ENCODE results near the gene AVPR2. TPM values are rescaled to one million over a fixed set of nuclear protein-coding genes. Genes with fewer than 3 reads are reported as not detected.

Gene AVPR2
- total and polyA plus RNA-seq, 5 donors = 1.6 to 4.1 (median 2.7) TPM

DNA sequence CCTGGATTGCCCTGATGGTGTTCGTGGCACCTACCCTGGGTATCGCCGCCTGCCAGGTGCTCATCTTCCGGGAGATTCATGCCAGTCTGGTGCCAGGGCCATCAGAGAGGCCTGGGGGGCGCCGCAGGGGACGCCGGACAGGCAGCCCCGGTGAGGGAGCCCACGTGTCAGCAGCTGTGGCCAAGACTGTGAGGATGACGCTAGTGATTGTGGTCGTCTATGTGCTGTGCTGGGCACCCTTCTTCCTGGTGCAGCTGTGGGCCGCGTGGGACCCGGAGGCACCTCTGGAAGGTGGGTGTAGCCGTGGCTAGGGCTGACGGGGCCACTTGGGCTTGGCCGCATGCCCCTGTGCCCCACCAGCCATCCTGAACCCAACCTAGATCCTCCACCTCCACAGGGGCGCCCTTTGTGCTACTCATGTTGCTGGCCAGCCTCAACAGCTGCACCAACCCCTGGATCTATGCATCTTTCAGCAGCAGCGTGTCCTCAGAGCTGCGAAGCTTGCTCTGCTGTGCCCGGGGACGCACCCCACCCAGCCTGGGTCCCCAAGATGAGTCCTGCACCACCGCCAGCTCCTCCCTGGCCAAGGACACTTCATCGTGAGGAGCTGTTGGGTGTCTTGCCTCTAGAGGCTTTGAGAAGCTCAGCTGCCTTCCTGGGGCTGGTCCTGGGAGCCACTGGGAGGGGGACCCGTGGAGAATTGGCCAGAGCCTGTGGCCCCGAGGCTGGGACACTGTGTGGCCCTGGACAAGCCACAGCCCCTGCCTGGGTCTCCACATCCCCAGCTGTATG lies 1.8 kb downstream of the AVPR2 start:
- H3K4me3 ChIP-seq (ENCODE audit: low read length) = no peak overlapping the region
- no peak for ATAC-seq
- intact Hi-C loops (cut with DNase I) = loop anchor here in 1 of 4 donors (10.0 kb wide), 1 partner anchor 102 kb away; no protein-coding TSS in a partner anchor

DNA sequence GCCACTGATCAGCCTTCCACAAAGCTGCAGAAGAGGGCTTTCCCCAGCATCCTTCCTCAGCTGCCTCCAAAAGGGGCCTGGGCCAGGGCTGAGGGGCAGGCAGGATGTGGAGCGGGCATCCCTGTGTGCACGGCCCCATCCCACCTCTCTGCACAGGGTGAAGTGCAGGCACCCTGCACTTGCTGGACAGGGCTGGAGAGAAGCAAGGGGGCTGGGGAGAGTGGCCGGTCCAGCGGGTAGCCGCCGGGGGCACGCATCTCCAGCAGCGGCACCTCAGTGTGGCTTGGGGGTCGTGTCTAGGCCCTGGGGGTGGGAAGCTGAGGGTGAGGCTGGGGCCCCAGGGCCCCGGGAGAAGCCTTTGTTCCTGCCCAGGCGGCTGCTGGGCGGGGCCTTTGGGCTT lies 3.0 kb downstream of the AVPR2 start:
- H3K4me3 ChIP-seq (ENCODE audit: low read length) = no peak overlapping the region
- no peaks in the 10 kb centered on the region for H3K9me3 ChIP-seq (ENCODE audit: control insufficient read depth, low read length)
- intact Hi-C loops (cut with DNase I) = loop anchor here in 1 of 4 donors (10.0 kb wide), 1 partner anchor 103 kb away; no protein-coding TSS in a partner anchor
- ATAC-seq (no peak), DNase-seq (peak in 1 of 3 donors; percentile 55)
- H3K27me3 ChIP-seq (ENCODE audit: control insufficient read depth, insufficient read depth) = no peaks in the 10 kb centered on the region
- WGBS = 80% methylated on average over 12 of the region's 12 CpGs
- no peak overlapping the region for H3K27ac ChIP-seq (ENCODE audit: low read length)
- no peaks in the 10 kb centered on the region for H3K4me1 ChIP-seq (ENCODE audit: control insufficient read depth, insufficient read depth, low read length)

More for the DNA sequence above, 1.8 kb downstream of the AVPR2 start:
- Histone ChIP-seq H3K27me3 (ENCODE audit: control insufficient read depth, insufficient read depth) (no peaks in the 10 kb centered on the region), H3K9me3 (ENCODE audit: control insufficient read depth, low read length) (no peaks in the 10 kb centered on the region), H3K27ac (ENCODE audit: low read length) (no peak overlapping the region), H3K4me1 (ENCODE audit: control insufficient read depth, insufficient read depth, low read length) (no peaks in the 10 kb centered on the region)
- DNase-seq = no peak
- WGBS = 84% methylated on average over 27 of the region's 27 CpGs

DNA sequence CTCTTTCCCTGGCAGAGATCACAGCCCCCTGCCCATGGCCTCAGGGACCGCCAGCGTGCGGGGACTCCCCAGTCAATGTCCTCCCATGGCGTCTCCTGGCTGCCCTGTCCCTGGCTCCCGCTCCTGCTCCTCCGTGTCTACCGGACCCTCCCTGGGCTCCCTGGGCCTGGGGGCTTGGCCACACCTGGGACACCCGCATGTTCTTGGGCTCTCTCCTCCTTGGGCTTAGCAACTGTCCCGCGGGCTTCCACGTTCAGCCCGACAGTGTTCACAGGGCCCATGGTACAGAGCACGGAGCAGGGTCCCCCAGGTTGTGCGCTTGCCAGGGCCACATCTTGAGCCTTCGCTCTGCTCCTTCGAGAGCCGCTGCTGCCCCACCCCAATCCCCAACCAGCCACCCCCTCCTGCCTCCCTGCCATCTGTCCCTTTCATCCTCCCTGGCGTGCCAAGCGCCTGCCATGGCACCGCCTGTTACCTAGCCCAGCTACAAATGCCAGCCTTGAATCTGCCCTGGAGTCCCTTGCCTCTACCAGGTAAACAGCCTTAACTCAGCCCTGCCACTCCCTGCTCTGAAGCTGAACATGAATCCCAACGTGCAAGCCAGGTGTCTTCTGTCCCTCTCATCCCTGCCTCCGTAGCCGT lies 3.9 kb downstream of the AVPR2 start:
- H3K27me3 ChIP-seq (ENCODE audit: control insufficient read depth, insufficient read depth) = no peaks in the 10 kb centered on the region
- no peak overlapping the region for H3K27ac ChIP-seq (ENCODE audit: low read length)
- intact Hi-C loops (cut with DNase I) = loop anchor here in 1 of 4 donors (10.0 kb wide), 1 partner anchor 104 kb away; no protein-coding TSS in a partner anchor
- no peak overlapping the region for H3K4me3 ChIP-seq (ENCODE audit: low read length)
- WGBS = 93% methylated on average over 23 of the region's 23 CpGs
- no peaks in the 10 kb centered on the region for H3K9me3 ChIP-seq (ENCODE audit: control insufficient read depth, low read length)
- DNase-seq (no peak), ATAC-seq (no peak)
- H3K4me1 ChIP-seq (ENCODE audit: control insufficient read depth, insufficient read depth, low read length) = no peaks in the 10 kb centered on the region

DNA sequence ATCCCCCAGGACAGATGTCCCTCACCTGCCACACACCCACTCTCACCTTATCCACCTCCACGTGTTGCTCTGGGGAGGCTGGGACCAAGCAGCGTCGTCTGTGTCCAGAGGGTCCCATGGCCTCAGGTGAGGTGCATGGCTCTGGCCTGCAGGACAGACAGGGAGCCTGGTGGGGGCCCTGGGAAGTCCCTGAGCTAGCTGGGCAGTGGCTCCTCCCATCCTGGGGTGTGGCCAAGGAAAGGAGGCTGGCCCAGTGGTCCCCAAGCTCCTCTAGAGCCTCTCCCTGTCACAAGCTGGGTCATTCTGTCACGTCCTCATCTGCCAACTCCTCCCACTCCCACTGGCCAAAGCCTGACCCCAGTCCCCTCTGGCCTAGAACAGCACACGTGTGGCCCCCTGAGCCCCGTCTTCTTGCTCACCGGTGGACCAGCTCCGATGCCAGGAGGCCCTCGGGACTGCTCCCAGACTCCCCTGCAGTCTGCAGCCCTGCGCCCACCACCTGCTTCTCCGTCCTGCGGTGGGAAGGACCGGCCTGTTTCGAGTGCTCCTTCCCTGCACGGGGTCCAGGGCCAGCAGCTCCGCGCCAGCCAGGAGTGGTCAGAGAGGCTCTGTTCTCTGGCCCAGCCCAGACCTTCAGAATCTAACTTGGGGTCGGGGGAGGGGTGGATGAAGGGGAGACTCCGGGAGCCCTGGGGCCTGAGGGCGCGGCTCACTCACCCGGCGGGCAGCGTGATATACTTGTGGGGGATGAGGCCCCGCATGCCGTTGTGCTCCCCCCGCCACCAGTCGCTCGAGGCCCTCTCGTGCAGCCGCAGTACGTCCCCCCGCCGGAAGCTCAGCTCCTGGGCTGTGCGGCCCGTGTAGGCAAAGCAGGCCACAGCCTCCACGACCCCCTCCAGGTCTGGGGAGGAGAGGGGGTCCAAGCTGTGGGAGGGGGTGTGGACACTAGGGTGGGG lies 4.8 kb downstream of the AVPR2 start:
- Histone ChIP-seq H3K27ac (ENCODE audit: low read length) (no peak overlapping the region), H3K9me3 (ENCODE audit: control insufficient read depth, low read length) (no peaks in the 10 kb centered on the region), H3K27me3 (ENCODE audit: control insufficient read depth, insufficient read depth) (no peaks in the 10 kb centered on the region), H3K4me1 (ENCODE audit: control insufficient read depth, insufficient read depth, low read length) (no peaks in the 10 kb centered on the region), H3K4me3 (ENCODE audit: low read length) (no peak overlapping the region)
- DNase-seq (peak in 1 of 3 donors; percentile 61), ATAC-seq (peak in 1 of 2 donors; percentile 40)
- WGBS = 61% methylated on average over 36 of the region's 37 CpGs
- intact Hi-C loops (cut with DNase I) = loop anchor here in 1 of 4 donors (10.0 kb wide), 1 partner anchor 105 kb away; no protein-coding TSS in a partner anchor

DNA sequence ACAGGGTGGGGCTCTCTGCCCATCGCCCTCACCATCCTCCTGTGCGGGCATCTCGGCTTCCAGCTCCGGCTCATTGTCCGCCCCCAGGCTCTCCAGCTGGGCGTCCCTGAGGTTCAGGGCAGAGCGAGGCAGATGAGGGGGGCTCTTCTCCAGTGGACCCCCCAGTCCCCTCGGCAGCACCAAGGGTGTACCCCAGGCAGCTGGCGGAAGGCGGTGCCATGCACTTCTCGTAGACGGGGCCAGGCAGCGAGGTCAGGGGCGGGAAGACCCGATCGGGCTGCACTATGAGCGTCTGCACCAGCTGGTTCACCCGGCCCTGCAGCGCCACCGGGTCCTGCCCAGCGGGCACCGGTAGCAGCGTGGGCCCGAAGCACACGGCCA lies 5.5 kb downstream of the AVPR2 start:
- Histone ChIP-seq H3K27me3 (ENCODE audit: control insufficient read depth, insufficient read depth) (no peaks in the 10 kb centered on the region), H3K4me3 (ENCODE audit: low read length) (no peak overlapping the region), H3K4me1 (ENCODE audit: control insufficient read depth, insufficient read depth, low read length) (no peaks in the 10 kb centered on the region), H3K9me3 (ENCODE audit: control insufficient read depth, low read length) (no peaks in the 10 kb centered on the region), H3K27ac (ENCODE audit: low read length) (no peak overlapping the region)
- DNase-seq (no peak), ATAC-seq (no peak)
- intact Hi-C loops (cut with DNase I) = loop anchor here in 1 of 4 donors (10.0 kb wide), 1 partner anchor 105 kb away; no protein-coding TSS in a partner anchor
- WGBS = 95% methylated on average over 25 of the region's 25 CpGs

DNA sequence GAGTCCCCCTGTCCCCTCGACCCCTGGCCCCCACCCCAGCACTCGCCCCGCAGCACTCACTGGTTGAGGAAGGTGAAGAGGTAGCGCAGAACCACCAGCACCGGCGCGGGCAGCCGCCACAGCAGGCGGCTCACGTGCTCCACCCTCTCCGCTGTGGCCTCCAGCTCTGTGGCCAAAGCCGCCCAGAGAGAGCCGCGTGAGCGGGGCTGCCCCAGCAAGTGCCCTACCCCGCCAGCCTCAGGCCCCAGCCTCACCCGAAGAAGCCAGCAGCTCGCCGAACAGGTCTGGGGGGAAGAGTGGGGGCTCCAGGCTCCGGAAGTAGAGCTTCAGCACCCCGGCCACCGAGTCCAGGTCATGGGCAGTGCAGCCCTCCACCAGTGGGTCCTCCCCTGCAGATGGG lies 6.0 kb downstream of the AVPR2 start:
- H3K27me3 ChIP-seq (ENCODE audit: control insufficient read depth, insufficient read depth) = no peaks in the 10 kb centered on the region
- H3K4me3 ChIP-seq (ENCODE audit: low read length) = no peak overlapping the region
- no peak for ATAC-seq
- no peaks in the 10 kb centered on the region for H3K4me1 ChIP-seq (ENCODE audit: control insufficient read depth, insufficient read depth, low read length)
- no peak for DNase-seq
- no peak overlapping the region for H3K27ac ChIP-seq (ENCODE audit: low read length)
- intact Hi-C loops (cut with DNase I) = no loop called here
- WGBS = 96% methylated on average over 22 of the region's 22 CpGs
- H3K9me3 ChIP-seq (ENCODE audit: control insufficient read depth, low read length) = no peaks in the 10 kb centered on the region

DNA sequence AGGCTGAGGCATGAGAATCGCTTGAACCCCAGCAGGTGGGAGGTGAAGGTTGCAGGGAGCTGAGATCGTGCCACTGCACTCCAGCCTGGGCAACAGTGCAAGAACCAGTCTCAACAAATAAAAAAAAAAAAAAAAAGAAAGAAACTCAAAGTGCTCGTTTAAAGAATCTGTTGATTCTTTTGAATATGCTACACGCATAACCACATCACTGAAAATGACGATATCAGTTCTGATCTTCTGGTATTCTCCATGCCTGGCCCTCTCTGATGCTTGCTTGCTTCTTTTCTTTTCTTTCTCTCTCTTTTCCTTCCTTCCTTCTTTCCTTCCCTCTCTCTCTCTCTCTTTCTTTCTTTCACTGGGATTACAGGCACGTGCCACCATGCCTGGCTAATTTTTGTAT lies 7.3 kb downstream of the AVPR2 start:
- DNase-seq (no peak), ATAC-seq (no peak)
- Histone ChIP-seq H3K27me3 (ENCODE audit: control insufficient read depth, insufficient read depth) (no peaks in the 10 kb centered on the region), H3K9me3 (ENCODE audit: control insufficient read depth, low read length) (no peaks in the 10 kb centered on the region), H3K4me3 (ENCODE audit: low read length) (no peak overlapping the region), H3K27ac (ENCODE audit: low read length) (no peak overlapping the region), H3K4me1 (ENCODE audit: control insufficient read depth, insufficient read depth, low read length) (no peaks in the 10 kb centered on the region)
- intact Hi-C loops (cut with DNase I) = no loop called here
- WGBS = 92% methylated on average over 6 of the region's 6 CpGs

DNA sequence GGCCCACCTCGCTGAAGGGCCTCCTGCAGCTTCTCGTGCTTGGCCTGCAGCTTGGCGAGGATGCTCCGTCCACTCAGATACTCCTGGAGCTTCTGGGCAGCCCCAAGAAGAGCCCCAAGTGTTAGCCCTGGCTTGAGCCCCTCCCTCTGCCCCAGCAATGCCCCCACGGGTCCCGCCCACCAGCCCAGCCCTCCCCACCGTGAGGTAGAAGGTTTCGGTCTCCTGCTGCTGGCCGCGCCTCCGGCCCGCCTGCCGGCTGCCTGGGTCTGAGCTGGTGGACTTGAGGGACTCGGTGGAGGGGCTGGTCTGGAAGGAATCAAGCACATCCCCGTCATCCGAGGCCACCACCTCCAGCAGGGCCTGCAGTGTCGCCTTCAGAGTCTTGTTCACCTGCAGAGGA lies 8.7 kb downstream of the AVPR2 start:
- DNase-seq (no peak), ATAC-seq (no peak)
- Histone ChIP-seq H3K4me1 (ENCODE audit: control insufficient read depth, insufficient read depth, low read length) (no peaks in the 10 kb centered on the region), H3K4me3 (ENCODE audit: low read length) (no peak overlapping the region), H3K9me3 (ENCODE audit: control insufficient read depth, low read length) (no peaks in the 10 kb centered on the region), H3K27ac (ENCODE audit: low read length) (no peak overlapping the region), H3K27me3 (ENCODE audit: control insufficient read depth, insufficient read depth) (no peaks in the 10 kb centered on the region)
- WGBS = 78% methylated on average over 17 of the region's 17 CpGs
- intact Hi-C loops (cut with DNase I) = no loop called here

DNA sequence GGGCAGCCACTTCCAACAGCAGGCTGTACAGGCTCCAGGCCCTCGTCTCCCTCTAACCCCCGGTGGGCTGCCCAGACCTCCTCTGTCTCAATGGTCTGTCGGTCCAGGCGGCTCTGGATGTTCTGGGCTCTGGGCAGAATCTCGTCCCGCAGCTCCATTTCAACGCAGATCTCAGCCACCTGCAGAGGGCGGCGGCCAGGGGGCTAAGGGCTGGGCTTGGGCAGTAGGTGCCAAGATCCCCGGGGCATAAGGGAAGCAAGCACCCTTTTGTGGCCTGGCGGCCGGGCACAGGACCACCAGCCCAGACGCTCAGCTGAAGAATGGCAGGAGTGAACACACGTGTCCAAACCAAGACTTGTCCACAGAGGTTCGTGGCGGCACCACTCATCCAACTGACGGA lies 9.2 kb downstream of the AVPR2 start:
- WGBS = 92% methylated on average over 17 of the region's 17 CpGs
- Histone ChIP-seq H3K4me3 (ENCODE audit: low read length) (no peak overlapping the region), H3K4me1 (ENCODE audit: control insufficient read depth, insufficient read depth, low read length) (no peaks in the 10 kb centered on the region), H3K9me3 (ENCODE audit: control insufficient read depth, low read length) (no peaks in the 10 kb centered on the region), H3K27me3 (ENCODE audit: control insufficient read depth, insufficient read depth) (no peaks in the 10 kb centered on the region), H3K27ac (ENCODE audit: low read length) (no peak overlapping the region)
- no peak for ATAC-seq
- intact Hi-C loops (cut with DNase I) = no loop called here
- DNase-seq = no peak

DNA sequence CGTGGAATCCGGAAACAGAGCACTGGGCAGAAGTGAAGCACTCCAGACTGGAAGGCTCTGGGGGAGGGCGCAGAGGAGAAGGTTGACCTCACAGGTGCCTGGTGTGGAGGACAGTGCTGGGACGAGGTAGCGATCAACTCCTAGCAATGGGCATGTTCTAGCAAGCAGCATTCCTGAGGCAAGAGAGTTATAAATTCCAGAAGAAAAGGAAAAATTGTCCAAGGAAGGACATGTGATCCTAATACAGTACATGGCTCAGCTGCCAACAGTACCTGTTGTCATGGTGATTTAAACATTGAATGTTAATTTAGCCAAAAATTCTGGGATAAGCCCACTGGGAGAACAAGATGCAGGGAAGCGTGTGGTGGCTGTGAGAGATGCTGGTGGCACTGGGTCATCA lies 13.4 kb downstream of the AVPR2 start:
- 80% methylated on average over 6 of the region's 6 CpGs for WGBS
- no peak overlapping the region for H3K4me3 ChIP-seq (ENCODE audit: low read length)
- intact Hi-C loops (cut with DNase I) = no loop called here
- H3K27ac ChIP-seq (ENCODE audit: low read length) = no peak overlapping the region
- no peaks in the 10 kb centered on the region for H3K27me3 ChIP-seq (ENCODE audit: control insufficient read depth, insufficient read depth)
- DNase-seq = no peak
- no peak for ATAC-seq
- no peaks in the 10 kb centered on the region for H3K9me3 ChIP-seq (ENCODE audit: control insufficient read depth, low read length)
- no peaks in the 10 kb centered on the region for H3K4me1 ChIP-seq (ENCODE audit: control insufficient read depth, insufficient read depth, low read length)
